AG10803 (cell line): Measurements from ENCODE around the gene CACNA1D.

Source experiments
- DNase-seq: peaks from one replicate; pipeline ENCODE4 v3.0.0; 2010; ENCODE audit warnings: low read depth
- H3K4me3 ChIP-seq: 2 replicates; pipeline ENCODE4 v1.5.1; 2011; ENCODE audit warnings: mild to moderate bottlenecking, low read length, control low read depth
- CTCF ChIP-seq: conservative IDR thresholded peaks from 2 replicates; pipeline ENCODE4 v1.5.1; 2011; ENCODE audit warnings: mild to moderate bottlenecking, low read length, control low read depth, inconsistent platforms

The CACNA1D gene

GRCh38 chr3:53776494-53777101, 282.2 kb downstream of the CACNA1D start:
- DNase-seq: peak; percentile 96
- no peak for TF ChIP-seq CTCF
- H3K4me3 ChIP-seq: no peak overlapping the region

DNA sequence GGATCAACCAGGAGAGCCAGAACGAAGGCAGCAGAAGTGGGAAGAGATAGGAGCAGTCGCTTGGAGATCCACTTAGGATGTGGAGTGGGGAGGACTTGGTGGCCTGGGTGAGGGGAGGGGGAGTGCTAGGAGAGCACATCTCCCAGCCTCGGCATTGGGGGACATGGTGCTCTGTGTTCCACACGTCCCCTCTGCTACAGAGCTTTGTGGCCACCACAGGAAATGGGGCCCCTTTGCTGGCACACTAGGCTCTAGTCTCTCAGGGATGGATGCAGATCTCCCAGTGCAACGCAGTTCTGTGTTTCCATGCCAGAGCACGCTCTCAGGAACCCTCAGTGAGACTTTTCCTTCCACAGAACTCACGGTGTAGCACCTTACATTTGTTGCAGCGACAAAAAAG, 283.1 kb downstream of the CACNA1D start:
- DNase-seq: no peak
- TF ChIP-seq CTCF: no peak
- no peak overlapping the region for H3K4me3 ChIP-seq

DNA sequence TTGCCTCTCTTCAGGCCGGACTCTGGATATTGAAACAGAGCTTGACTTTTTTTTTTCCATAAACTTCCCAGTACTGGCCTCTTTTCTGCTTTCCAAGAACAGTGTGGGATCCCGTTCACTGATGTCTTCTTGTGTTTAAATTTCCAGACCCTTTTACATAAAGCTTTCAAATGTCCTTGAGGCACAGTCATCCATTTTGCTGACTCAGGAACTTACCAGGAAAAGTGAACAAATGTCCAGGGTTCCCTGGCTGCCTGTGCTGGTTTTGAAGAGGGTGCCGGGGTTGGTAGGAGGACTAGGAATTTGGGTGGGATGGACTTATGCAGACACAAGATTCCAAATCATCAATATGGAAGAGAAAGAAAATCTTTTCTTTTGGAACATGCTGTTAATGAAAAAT, 283.7 kb downstream of the CACNA1D start:
- no peak for TF ChIP-seq CTCF
- no peak overlapping the region for H3K4me3 ChIP-seq
- no peak for DNase-seq

DNA sequence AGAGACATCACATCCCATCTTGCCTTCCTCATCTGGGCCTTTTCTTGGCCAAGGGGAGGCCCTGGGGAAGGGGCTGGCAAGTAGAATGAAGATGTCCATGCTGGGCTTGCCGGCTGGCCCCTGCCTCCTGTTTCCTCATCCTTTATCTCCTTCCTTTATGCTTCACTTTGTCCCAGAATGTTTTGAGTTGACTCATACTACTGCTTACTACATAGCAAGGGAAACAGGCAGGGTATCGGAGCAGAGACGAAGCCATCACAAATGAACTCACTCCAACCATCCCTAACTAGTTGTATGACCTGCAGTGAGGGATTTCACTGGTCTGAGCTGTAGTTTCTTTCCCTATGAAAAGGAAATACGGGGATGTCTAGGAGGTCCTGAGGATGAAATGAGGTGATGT, 285.8 kb downstream of the CACNA1D start:
- DNase-seq: peak; percentile 14
- H3K4me3 ChIP-seq: no peak overlapping the region
- no peak for TF ChIP-seq CTCF

DNA sequence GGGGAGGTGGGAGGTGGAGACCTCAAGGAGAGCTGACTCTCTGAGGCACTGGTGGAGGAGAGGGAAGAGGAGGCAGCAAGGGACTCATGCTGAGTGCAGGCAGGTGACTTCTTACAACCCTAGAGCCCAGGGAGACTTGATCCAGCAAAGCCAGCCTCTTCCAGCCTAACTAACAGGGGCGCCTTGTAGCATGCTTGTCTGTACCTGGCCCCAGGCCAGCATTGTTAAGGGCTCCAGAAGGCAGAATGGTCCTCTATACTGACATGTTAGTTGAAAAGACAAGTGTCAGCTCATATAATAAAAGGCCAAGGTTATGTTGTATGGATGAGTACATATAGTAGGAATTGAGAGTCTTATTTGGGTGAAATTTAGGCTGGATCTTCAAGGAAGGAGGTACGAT, 286.4 kb downstream of the CACNA1D start:
- DNase-seq: no peak
- no peak for TF ChIP-seq CTCF
- H3K4me3 ChIP-seq: no peak overlapping the region

GRCh38 chr3:53787016-53787415, 292.6 kb downstream of the CACNA1D start:
- no peak for TF ChIP-seq CTCF
- no peak overlapping the region for H3K4me3 ChIP-seq
- DNase-seq: no peak

DNA sequence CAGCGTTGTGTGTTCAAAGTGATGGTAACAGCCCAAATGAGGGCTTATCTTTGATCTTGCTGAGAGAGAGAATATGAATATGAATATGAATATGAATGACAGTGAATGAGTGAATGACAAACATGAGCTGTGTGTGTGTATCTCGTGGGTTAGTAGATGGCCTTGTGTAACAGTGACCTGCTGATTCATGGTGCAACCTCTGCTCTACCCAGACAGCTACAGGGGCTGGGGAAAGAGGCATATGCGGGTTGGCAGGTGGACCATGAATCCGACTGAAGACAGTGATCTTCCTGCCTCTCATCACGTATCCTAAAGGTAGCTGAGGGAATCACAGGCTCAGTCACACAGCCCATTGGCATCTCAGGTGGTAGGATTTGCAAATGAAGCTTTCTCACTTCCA, 293.6 kb downstream of the CACNA1D start:
- H3K4me3 ChIP-seq: no peak overlapping the region
- DNase-seq: no peak
- no peak for TF ChIP-seq CTCF
